Trophoblast cell (in vitro differentiated cells and primary cell): Measurements from ENCODE around the gene VCX2.

ENCODE experiments used
- DNase-seq, 2 donors: peaks; one replicate each; pipeline ENCODE4 v3.0.0-alpha.2; 2016
- H2AFZ ChIP-seq: 2 replicates; pipeline ENCODE4 v1.6.1; 2013; ENCODE audit warnings: low read length, moderate library complexity, mild to moderate bottlenecking; ENCODE audit not compliant: insufficient read depth, poor library complexity
- H2AK5ac ChIP-seq: 2 replicates; pipeline ENCODE4 v1.6.1; 2013; ENCODE audit warnings: mild to moderate bottlenecking, low read length
- H2BK120ac ChIP-seq: 2 replicates; pipeline ENCODE4 v1.6.1; 2013; ENCODE audit warnings: low read length, mild to moderate bottlenecking, moderate library complexity; ENCODE audit not compliant: insufficient read depth, poor library complexity
- H2BK12ac ChIP-seq: 2 replicates; pipeline ENCODE4 v1.6.1; 2013; ENCODE audit warnings: mild to moderate bottlenecking, low read length, moderate library complexity
- H2BK5ac ChIP-seq: 2 replicates; pipeline ENCODE4 v1.6.1; 2013; ENCODE audit warnings: low read length, low read depth, moderate library complexity, mild to moderate bottlenecking; ENCODE audit not compliant: poor library complexity
- H3K14ac ChIP-seq: 2 replicates; pipeline ENCODE4 v1.6.1; 2013; ENCODE audit warnings: mild to moderate bottlenecking, low read length
- H3K18ac ChIP-seq: 2 replicates; pipeline ENCODE4 v1.6.1; 2013; ENCODE audit warnings: mild to moderate bottlenecking, low read length
- H3K23ac ChIP-seq: 2 replicates; pipeline ENCODE4 v1.6.1; 2013; ENCODE audit warnings: low read length
- H3K27ac ChIP-seq: 2 replicates; pipeline ENCODE4 v1.5.1; 2013; ENCODE audit warnings: low read depth, mild to moderate bottlenecking, inconsistent platforms, low read length, moderate library complexity
- H3K27me3 ChIP-seq: 2 replicates; pipeline ENCODE4 v1.6.1; 2013; ENCODE audit warnings: inconsistent platforms, mild to moderate bottlenecking, low read length, moderate library complexity; ENCODE audit not compliant: insufficient read depth
- H3K36me3 ChIP-seq, 2 experiments: 1 replicate in 1 of 2; 2 replicates in 1 of 2; pipeline ENCODE4 v1.6.1; 2013; ENCODE audit warnings: low read length in 2 of 2, mild to moderate bottlenecking in 2 of 2, moderate library complexity in 1 of 2; ENCODE audit not compliant: insufficient read depth in 2 of 2, control insufficient read depth in 1 of 2
- H3K4ac ChIP-seq: 2 replicates; pipeline ENCODE4 v1.6.1; 2013; ENCODE audit warnings: low read depth, mild to moderate bottlenecking, low read length, moderate library complexity
- H3K4me1 ChIP-seq, 2 experiments: 1 replicate in 1 of 2; 2 replicates in 1 of 2; pipeline ENCODE4 v1.6.1; 2013; ENCODE audit warnings: low read length in 2 of 2, mild to moderate bottlenecking in 2 of 2, moderate library complexity in 1 of 2; ENCODE audit not compliant: insufficient read depth in 2 of 2, control insufficient read depth in 1 of 2
- H3K4me2 ChIP-seq: 2 replicates; pipeline ENCODE4 v1.6.1; 2013; ENCODE audit warnings: inconsistent platforms, mild to moderate bottlenecking, low read length, moderate library complexity
- H3K4me3 ChIP-seq: 2 replicates; pipeline ENCODE4 v1.5.1; 2013; ENCODE audit warnings: mild to moderate bottlenecking, low read depth, low read length, inconsistent platforms
- H3K79me1 ChIP-seq: one replicate; pipeline ENCODE4 v1.6.1; 2013; ENCODE audit warnings: low read length
- H3K79me2 ChIP-seq: 2 replicates; pipeline ENCODE4 v1.6.1; 2013; ENCODE audit warnings: low read length, mild to moderate bottlenecking; ENCODE audit not compliant: control insufficient read depth, insufficient read depth, poor library complexity
- H3K9ac ChIP-seq: 2 replicates; pipeline ENCODE4 v1.6.1; 2013; ENCODE audit warnings: mild to moderate bottlenecking, low read length
- H3K9me3 ChIP-seq: 2 replicates; pipeline ENCODE4 v1.6.1; 2013; ENCODE audit warnings: low read depth, mild to moderate bottlenecking, control low read depth, inconsistent platforms, low read length; ENCODE audit not compliant: insufficient read depth
- H4K12ac ChIP-seq: 2 replicates; pipeline ENCODE4 v1.6.1; 2013; ENCODE audit warnings: low read depth, mild to moderate bottlenecking, low read length, moderate library complexity
- H4K8ac ChIP-seq: 2 replicates; pipeline ENCODE4 v1.6.1; 2013; ENCODE audit warnings: low read depth, mild to moderate bottlenecking, low read length, moderate library complexity
- H4K91ac ChIP-seq: one replicate; pipeline ENCODE4 v1.6.1; 2013; ENCODE audit warnings: low read depth, mild to moderate bottlenecking, low read length, moderate library complexity
- WGBS: extraction: QIAGEN DNeasy Blood & Tissue Kit; methylation state at CpG from one replicate; pipeline ENCODE4 v1.1.7; 2013; ENCODE audit warnings: missing lambda C conversion rate; ENCODE audit not compliant: insufficient read length, insufficient coverage; ENCODE audit errors: extremely low coverage; 5-methylcytosine and 5-hydroxymethylcytosine counted together

VCX2 gene

GRCh38 chrX:8196776-8197175 is 25.7 kb upstream of the VCX2 start:
- no peaks in the 10 kb centered on the region for H3K79me2 ChIP-seq
- WGBS: no CpG with 5 or more reads among the region's 7 CpGs
- H3K18ac ChIP-seq: no peak overlapping the region
- no peak overlapping the region for H2BK12ac ChIP-seq
- H3K9me3 ChIP-seq: no peaks in the 10 kb centered on the region
- no peak overlapping the region for H3K9ac ChIP-seq
- H3K36me3 ChIP-seq: no peaks in the 10 kb centered on the region
- H3K27ac ChIP-seq: no peak overlapping the region
- no peak overlapping the region for H2AFZ ChIP-seq
- no peak for DNase-seq
- H3K79me1 ChIP-seq: no peaks in the 10 kb centered on the region
- H3K27me3 ChIP-seq: no peaks in the 10 kb centered on the region
- H3K4me1 ChIP-seq: no peaks in the 10 kb centered on the region
- H2BK120ac ChIP-seq: no peak overlapping the region
- H4K12ac ChIP-seq: no peak overlapping the region
- no peak overlapping the region for H3K4me2 ChIP-seq
- no peak overlapping the region for H4K8ac ChIP-seq
- no peak overlapping the region for H3K4ac ChIP-seq
- H2AK5ac ChIP-seq: no peak overlapping the region
- no peak overlapping the region for H3K14ac ChIP-seq
- H3K23ac ChIP-seq: no peak overlapping the region
- no peak overlapping the region for H2BK5ac ChIP-seq
- no peak overlapping the region for H4K91ac ChIP-seq
- H3K4me3 ChIP-seq: no peak overlapping the region

DNA sequence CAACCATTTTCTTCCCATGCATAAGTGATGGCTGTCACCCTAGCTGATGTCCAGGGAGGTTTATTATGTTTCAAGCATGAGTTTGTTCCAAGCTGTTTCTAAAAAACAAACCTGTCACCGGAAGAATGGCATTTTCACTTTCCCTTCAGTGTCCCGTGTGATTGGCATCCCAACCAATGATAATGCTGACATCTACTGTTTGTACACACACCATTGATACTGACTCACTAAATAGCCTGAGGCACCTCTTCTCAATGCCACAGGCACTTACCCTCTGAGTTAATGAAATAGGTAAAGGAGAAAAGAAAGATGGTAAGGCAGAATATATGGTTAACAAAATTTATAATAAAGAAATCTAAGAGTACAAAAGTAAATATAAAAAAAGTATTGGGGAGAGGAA is 23.1 kb upstream of the VCX2 start:
- Histone ChIP-seq H3K79me2 (no peaks in the 10 kb centered on the region), H4K91ac (no peak overlapping the region), H3K27ac (no peak overlapping the region), H3K79me1 (no peaks in the 10 kb centered on the region), H3K18ac (no peak overlapping the region), H3K27me3 (no peaks in the 10 kb centered on the region), H3K23ac (no peak overlapping the region), H3K4me2 (no peak overlapping the region), H2AK5ac (no peak overlapping the region), H3K9ac (no peak overlapping the region), H3K4me1 (peaks cover 0 to 2% of the 10 kb centered on the region in 2 experiments), H2BK5ac (no peak overlapping the region), H3K4me3 (no peak overlapping the region), H3K36me3 (no peaks in the 10 kb centered on the region), H4K8ac (no peak overlapping the region), H4K12ac (no peak overlapping the region), H2AFZ (no peak overlapping the region), H2BK120ac (no peak overlapping the region), H3K14ac (no peak overlapping the region), H2BK12ac (no peak overlapping the region), H3K9me3 (no peaks in the 10 kb centered on the region), H3K4ac (no peak overlapping the region)
- WGBS: no CpG with 5 or more reads among the region's 2 CpGs
- DNase-seq: peak; percentile 37 to 82

DNA sequence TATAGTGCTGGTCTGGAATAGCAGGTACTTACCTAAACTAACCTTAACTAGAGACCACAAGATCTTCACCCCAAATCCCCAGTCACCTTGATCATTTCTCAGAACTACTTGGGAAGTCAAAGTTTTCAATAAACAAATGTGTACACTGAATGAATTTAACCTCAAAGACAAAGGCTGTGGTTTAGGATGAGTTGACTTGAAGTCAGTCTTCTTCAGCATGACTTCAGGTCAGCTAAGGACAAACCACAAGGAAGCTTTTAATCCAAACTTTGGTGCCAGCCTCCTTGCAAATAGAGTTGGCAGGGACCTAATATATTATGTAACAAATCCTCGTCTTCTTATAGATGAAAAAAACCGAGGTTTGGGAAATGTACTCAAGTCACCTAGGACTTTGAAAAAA is 21.2 kb upstream of the VCX2 start:
- Histone ChIP-seq H2AFZ (no peak overlapping the region), H4K8ac (no peak overlapping the region), H3K9me3 (no peaks in the 10 kb centered on the region), H3K18ac (no peak overlapping the region), H2AK5ac (no peak overlapping the region), H3K27ac (no peak overlapping the region), H3K79me2 (no peaks in the 10 kb centered on the region), H3K4me1 (peaks cover 0 to 2% of the 10 kb centered on the region in 2 experiments), H3K4me3 (no peak overlapping the region), H3K36me3 (no peaks in the 10 kb centered on the region), H3K9ac (no peak overlapping the region), H3K4me2 (no peak overlapping the region), H2BK120ac (no peak overlapping the region), H3K79me1 (no peaks in the 10 kb centered on the region), H4K12ac (no peak overlapping the region), H4K91ac (no peak overlapping the region), H2BK12ac (no peak overlapping the region), H3K4ac (no peak overlapping the region), H3K23ac (no peak overlapping the region), H3K27me3 (no peaks in the 10 kb centered on the region), H3K14ac (no peak overlapping the region), H2BK5ac (no peak overlapping the region)
- WGBS: no CpG with 5 or more reads among the region's 2 CpGs
- no peak for DNase-seq

DNA sequence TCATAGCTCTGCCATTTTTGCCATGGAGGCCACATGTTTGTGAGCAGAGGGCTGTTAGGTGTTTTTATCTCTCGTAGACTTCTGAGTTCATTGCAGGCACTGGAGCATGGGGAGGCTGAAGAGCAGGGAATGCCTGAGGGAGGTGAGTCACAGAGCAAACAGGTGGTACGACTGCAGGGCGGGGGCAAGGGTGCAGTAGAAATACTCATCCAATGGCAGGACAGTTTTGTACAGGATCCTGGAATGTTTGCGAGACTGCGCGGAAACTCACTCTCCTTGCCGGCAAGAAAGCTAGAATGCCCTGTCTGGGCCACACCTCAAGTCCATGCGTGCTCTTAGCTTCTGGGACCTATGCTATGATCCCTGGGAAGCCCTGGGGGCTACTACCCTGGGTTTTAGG is 20.0 kb upstream of the VCX2 start:
- no peak overlapping the region for H4K8ac ChIP-seq
- no peak overlapping the region for H4K12ac ChIP-seq
- no peak overlapping the region for H3K4ac ChIP-seq
- H4K91ac ChIP-seq: no peak overlapping the region
- no peak overlapping the region for H3K4me2 ChIP-seq
- no peaks in the 10 kb centered on the region for H3K27me3 ChIP-seq
- H3K4me1 ChIP-seq: peaks cover 0 to 2% of the 10 kb centered on the region in 2 experiments
- H2BK12ac ChIP-seq: no peak overlapping the region
- no peak overlapping the region for H2AFZ ChIP-seq
- H3K79me2 ChIP-seq: no peaks in the 10 kb centered on the region
- no peaks in the 10 kb centered on the region for H3K36me3 ChIP-seq
- H3K4me3 ChIP-seq: no peak overlapping the region
- no peaks in the 10 kb centered on the region for H3K9me3 ChIP-seq
- DNase-seq: peak; percentile 90
- H3K18ac ChIP-seq: no peak overlapping the region
- no peak overlapping the region for H2BK5ac ChIP-seq
- H2AK5ac ChIP-seq: no peak overlapping the region
- H3K9ac ChIP-seq: no peak overlapping the region
- no peak overlapping the region for H2BK120ac ChIP-seq
- H3K27ac ChIP-seq: peak overlapping the region; percentile 38
- no peaks in the 10 kb centered on the region for H3K79me1 ChIP-seq
- no CpG with 5 or more reads among the region's 8 CpGs for WGBS
- no peak overlapping the region for H3K14ac ChIP-seq
- H3K23ac ChIP-seq: no peak overlapping the region
